GM23338 (cell line): ENCODE results near the gene TRIM14. TPM values are rescaled to one million over a fixed set of nuclear protein-coding genes. Genes with fewer than 3 reads are reported as not detected.

Experiments
- ATAC-seq: fragments of 200-7000 bp; cut with Tn5 transposase; 3 replicates; pipeline ENCODE4 v1.9.1; 2020
- DNase-seq: peaks from one replicate; pipeline ENCODE4 v3.0.0-alpha.2; 2015; ENCODE audit warnings: low spot score
- H2AFZ ChIP-seq: fragments of 200-600 bp; sonication (generic); 2 replicates; pipeline ENCODE4 v1.8.0; 2016; ENCODE audit warnings: antibody characterized with exemption, mild to moderate bottlenecking, moderate library complexity
- H3F3A ChIP-seq: fragments of 200-600 bp; sonication (generic); replicated peaks from 2 replicates; pipeline ENCODE4 v1.8.0; 2017; ENCODE audit warnings: antibody characterized with exemption, mixed run types, low read depth
- H3K27ac ChIP-seq: fragments of 200-600 bp; sonication (generic); 2 replicates; pipeline ENCODE4 v1.6.1; 2016; ENCODE audit warnings: low read depth
- H3K27me3 ChIP-seq: fragments of 200-600 bp; sonication (generic); 2 replicates; pipeline ENCODE4 v1.8.0; 2016; ENCODE audit warnings: mild to moderate bottlenecking, mixed run types, moderate library complexity; ENCODE audit not compliant: insufficient read depth
- H3K36me3 ChIP-seq: fragments of 200-600 bp; sonication (generic); 2 replicates; pipeline ENCODE4 v1.8.0; 2016; ENCODE audit warnings: mild to moderate bottlenecking; ENCODE audit not compliant: insufficient read depth
- H3K4me1 ChIP-seq: fragments of 200-600 bp; sonication (generic); 2 replicates; pipeline ENCODE4 v1.8.0; 2016; ENCODE audit warnings: mild to moderate bottlenecking, moderate library complexity; ENCODE audit not compliant: insufficient read depth
- H3K4me2 ChIP-seq: fragments of 200-600 bp; sonication (generic); 2 replicates; pipeline ENCODE4 v1.7.1; 2017; ENCODE audit warnings: mixed run types
- H3K4me3 ChIP-seq: fragments of 200-600 bp; sonication (generic); 2 replicates; pipeline ENCODE4 v1.6.1; 2016; ENCODE audit warnings: mixed run types
- H3K79me2 ChIP-seq: fragments of 200-600 bp; sonication (generic); replicated peaks from 2 replicates; pipeline ENCODE4 v1.8.0; 2017; ENCODE audit warnings: mild to moderate bottlenecking; ENCODE audit not compliant: insufficient read depth
- H3K9me2 ChIP-seq: fragments of 200-600 bp; sonication (generic); 2 replicates; pipeline ENCODE4 v1.8.0; 2017; ENCODE audit not compliant: insufficient read depth
- H4K20me1 ChIP-seq: fragments of 200-600 bp; sonication (generic); replicated peaks from 2 replicates; pipeline ENCODE4 v1.8.0; 2017; ENCODE audit warnings: mild to moderate bottlenecking; ENCODE audit not compliant: insufficient read depth
- H3K27ac Mint-ChIP-seq: 2 replicates; pipeline ENCODE4 v1.8.0; 2020; ENCODE audit warnings: inconsistent platforms, mild to moderate bottlenecking, moderate library complexity, mixed read lengths
- H3K27me3 Mint-ChIP-seq: 3 replicates; pipeline ENCODE4 v1.8.0; 2022; ENCODE audit warnings: low read depth, mild to moderate bottlenecking, moderate library complexity, mixed read lengths, inconsistent platforms; ENCODE audit not compliant: insufficient read depth, poor library complexity
- H3K36me3 Mint-ChIP-seq: 3 replicates; pipeline ENCODE4 v1.8.0; 2021; ENCODE audit warnings: low read depth, mild to moderate bottlenecking, inconsistent platforms, moderate library complexity, mixed read lengths
- H3K4me1 Mint-ChIP-seq: 3 replicates; pipeline ENCODE4 v1.8.0; 2020; ENCODE audit warnings: mild to moderate bottlenecking, inconsistent platforms, mixed read lengths
- H3K4me3 Mint-ChIP-seq: 3 replicates; pipeline ENCODE4 v1.8.0; 2021; ENCODE audit warnings: moderate library complexity, mild to moderate bottlenecking, inconsistent platforms, mixed read lengths
- H3K9me3 Mint-ChIP-seq: 3 replicates; pipeline ENCODE4 v1.8.0; 2020; ENCODE audit warnings: moderate library complexity, mild to moderate bottlenecking, inconsistent platforms, mixed read lengths
- CREB1 ChIP-seq: fragments of 250-450 bp; sonication (Bioruptor Pico); IDR thresholded peaks from 2 replicates; pipeline ENCODE4 v1.5.0; 2020; ENCODE audit warnings: low read depth, mild to moderate bottlenecking, moderate library complexity
- CTCF ChIP-seq, 2 experiments: fragments of 200-600 bp in 1 of 2; sonication (generic) in 1 of 2; conservative IDR thresholded peaks; 2 replicates each; pipeline versions ENCODE4 v1.5.1 to v1.6.1; 2016 to 2017; ENCODE audit warnings: antibody characterized with exemption in 2 of 2, low read depth in 2 of 2, mild to moderate bottlenecking in 2 of 2, moderate library complexity in 1 of 2
- ETS1 ChIP-seq: IDR thresholded peaks from 2 replicates; pipeline ENCODE4 v1.6.1; 2016; ENCODE audit warnings: antibody characterized with exemption
- EZH2 ChIP-seq: fragments of 200-600 bp; sonication (generic); IDR thresholded peaks from one replicate; pipeline ENCODE4 v1.8.0; 2017; ENCODE audit warnings: antibody characterized with exemption, mild to moderate bottlenecking, low read depth; ENCODE audit not compliant: unreplicated experiment
- EZH2phosphoT487 ChIP-seq: fragments of 200-600 bp; sonication (generic); IDR thresholded peaks from one replicate; pipeline ENCODE4 v1.8.1; 2018; ENCODE audit warnings: antibody characterized with exemption; ENCODE audit not compliant: unreplicated experiment
- JUNB ChIP-seq: IDR thresholded peaks from one replicate; pipeline ENCODE4 v1.6.1; 2016; ENCODE audit warnings: antibody characterized with exemption; ENCODE audit not compliant: unreplicated experiment
- NANOG ChIP-seq: IDR thresholded peaks from 2 replicates; pipeline ENCODE4 v1.6.1; 2016; ENCODE audit warnings: antibody characterized with exemption, borderline replicate concordance
- STAT1 ChIP-seq: IDR thresholded peaks from one replicate; pipeline ENCODE4 v1.6.1; 2016; ENCODE audit warnings: antibody characterized with exemption; ENCODE audit not compliant: unreplicated experiment
- ZNF114 ChIP-seq: fragments of 250-450 bp; sonication (Bioruptor Pico); IDR thresholded peaks from 2 replicates; pipeline ENCODE4 v1.5.0; 2020; ENCODE audit warnings: mild to moderate bottlenecking, moderate library complexity
- ZNF462 ChIP-seq: fragments of 250-450 bp; sonication (Bioruptor Pico); IDR thresholded peaks from 2 replicates; pipeline ENCODE4 v1.5.0; 2020; ENCODE audit warnings: mild to moderate bottlenecking, moderate library complexity
- polyA plus RNA-seq: library from polyadenylated mRNA; unstranded; fragments of >200 nt; fragmentation: Nextera tagmentation; extraction: Ambion mirVana; gene quantifications from 2 replicates; pipeline ENCODE4 v1.2.1, GENCODE V29; 2016
- total RNA-seq: library from RNA; depleted of rRNA; stranded (reverse); fragments of >200 nt; shearing (Covaris generic); gene quantifications from 2 replicates; pipeline ENCODE4 v1.2.3, GENCODE V29; 2014

TRIM14 gene
- total and polyA plus RNA-seq, 2 experiments from 2014 or later: 17.2 to 25.3 TPM

GRCh38 chr9:98095401-98095800 lies 23.6 kb downstream of the TRIM14 start:
- TF ChIP-seq CREB1 (CRISPR knock-in tag): no peak
- no peak for TF ChIP-seq NANOG
- TF ChIP-seq CTCF (conservative IDR thresholded peaks at IDR 0.05; ENCODE audit: low read depth in 2 of 2): no peak
- no peak for TF ChIP-seq EZH2
- TF ChIP-seq JUNB: no peak
- no peak for TF ChIP-seq ZNF114
- TF ChIP-seq ETS1: no peak
- TF ChIP-seq STAT1: no peak
- no peak for TF ChIP-seq EZH2phosphoT487
- Histone ChIP-seq H3K9me2 (no peaks in the 10 kb centered on the region), H2AFZ (no peak overlapping the region), H3K27ac (no peak overlapping the region), H3K27me3 (no peaks in the 10 kb centered on the region), H3F3A (no peaks in the 10 kb centered on the region), H3K4me1 (peaks cover 14% of the 10 kb centered on the region), H3K79me2 (no peaks in the 10 kb centered on the region), H4K20me1 (no peaks in the 10 kb centered on the region), H3K4me3 (no peak overlapping the region), H3K4me2 (no peak overlapping the region), H3K36me3 (peaks cover 8% of the 10 kb centered on the region; the same call in 1 of the 2 replicates)
- Mint-ChIP-seq H3K36me3 (peaks cover 5% of the 10 kb centered on the region; the same call in 1 of the 3 replicates), H3K27ac (no peak overlapping the region), H3K9me3 (no peaks in the 10 kb centered on the region), H3K4me3 (no peak overlapping the region), H3K4me1 (peaks cover 24% of the 10 kb centered on the region), H3K27me3 (peaks cover 22% of the 10 kb centered on the region)
- no peak for DNase-seq
- no peak for ATAC-seq

GRCh38 chr9:98094851-98095250 lies 24.2 kb downstream of the TRIM14 start:
- no peaks in the 10 kb centered on the region for H3K9me2 ChIP-seq
- H3K36me3 ChIP-seq: peaks cover 5% of the 10 kb centered on the region; the same call in 1 of the 2 replicates
- ATAC-seq (no peak), DNase-seq (no peak)
- H3K27me3 Mint-ChIP-seq: peaks cover 23% of the 10 kb centered on the region
- no peaks in the 10 kb centered on the region for H3F3A ChIP-seq
- no peak overlapping the region for H3K27ac ChIP-seq
- no peak overlapping the region for H3K4me3 ChIP-seq
- H3K4me1 Mint-ChIP-seq: peaks cover 29% of the 10 kb centered on the region
- no peaks in the 10 kb centered on the region for H3K27me3 ChIP-seq
- TF ChIP-seq STAT1 (no peak), ZNF462 (CRISPR knock-in tag) (no peak), NANOG (no peak), EZH2 (no peak), JUNB (no peak)
- H3K27ac Mint-ChIP-seq: no peak overlapping the region
- H3K36me3 Mint-ChIP-seq: peaks cover 8% of the 10 kb centered on the region
- no peaks in the 10 kb centered on the region for H4K20me1 ChIP-seq
- H3K4me2 ChIP-seq: no peak overlapping the region
- H3K4me1 ChIP-seq: peaks cover 18% of the 10 kb centered on the region
- no peak overlapping the region for H3K4me3 Mint-ChIP-seq
- no peaks in the 10 kb centered on the region for H3K9me3 Mint-ChIP-seq
- no peaks in the 10 kb centered on the region for H3K79me2 ChIP-seq
- no peak overlapping the region for H2AFZ ChIP-seq
